Activated CD8-positive, alpha-beta T cell treated with anti-CD3 and anti-CD28 coated beads for 36 hours (primary cell): ENCODE measurements around the gene CALN1. TPM values are rescaled to one million over a fixed set of nuclear protein-coding genes. Genes with fewer than 3 reads are reported as not detected.

Source experiments
- ATAC-seq: fragments of 200-7000 bp; cut with Tn5 transposase; one replicate; pipeline ENCODE4 v1.10.0; 2021; ENCODE audit warnings: mild to moderate bottlenecking, moderate library complexity
- CTCF ChIA-PET: fragments of 350-600 bp; sonication (Branson Sonifier 250); formaldehyde crosslinking; loops from one replicate; lab custom pipeline; 2021; ENCODE audit warnings: antibody characterized with exemption; lab: Charles Lee
- POLR2A ChIA-PET: fragments of 350-600 bp; sonication (Branson Sonifier 250); formaldehyde crosslinking; loops from one replicate; lab custom pipeline; 2021; ENCODE audit warnings: antibody characterized with exemption; lab: Charles Lee
- DNase-seq: peaks from one replicate; pipeline ENCODE4 v3.0.0-alpha.2; 2020
- H3K27ac Mint-ChIP-seq: one replicate; pipeline ENCODE4 v1.8.0; 2021; ENCODE audit warnings: mild to moderate bottlenecking, mixed read lengths
- H3K27me3 Mint-ChIP-seq: one replicate; pipeline ENCODE4 v1.8.0; 2021; ENCODE audit warnings: mixed read lengths
- H3K36me3 Mint-ChIP-seq: one replicate; pipeline ENCODE4 v1.8.0; 2021; ENCODE audit warnings: low read depth, mixed read lengths
- H3K4me1 Mint-ChIP-seq: one replicate; pipeline ENCODE4 v1.8.0; 2021; ENCODE audit warnings: low read depth, mixed read lengths
- H3K4me3 Mint-ChIP-seq: one replicate; pipeline ENCODE4 v1.8.0; 2021; ENCODE audit warnings: mild to moderate bottlenecking, moderate library complexity, mixed read lengths
- H3K9me3 Mint-ChIP-seq: one replicate; pipeline ENCODE4 v1.8.0; 2021; ENCODE audit warnings: mixed read lengths
- intact Hi-C: fragments of 100-400 bp; cut with micrococcal nuclease; formaldehyde crosslinking; loops from one replicate; pipeline ENCODE4 v1.10.0; 2022
- total RNA-seq, 2 experiments: library from RNA; stranded (reverse); gene quantifications; one replicate each; pipeline ENCODE4 v1.2.3, GENCODE V29; 2021
- TF ChIP-seq, protein P1 (sequence below): fragments of 200-600 bp; IDR thresholded peaks from one replicate; pipeline ENCODE4 v1.8.0; 2022; ENCODE audit warnings: antibody characterized with exemption, mild to moderate bottlenecking

CALN1 gene
- total RNA-seq, 2 experiments from 2014 or later: 0.02 to 0.16 TPM

DNA sequence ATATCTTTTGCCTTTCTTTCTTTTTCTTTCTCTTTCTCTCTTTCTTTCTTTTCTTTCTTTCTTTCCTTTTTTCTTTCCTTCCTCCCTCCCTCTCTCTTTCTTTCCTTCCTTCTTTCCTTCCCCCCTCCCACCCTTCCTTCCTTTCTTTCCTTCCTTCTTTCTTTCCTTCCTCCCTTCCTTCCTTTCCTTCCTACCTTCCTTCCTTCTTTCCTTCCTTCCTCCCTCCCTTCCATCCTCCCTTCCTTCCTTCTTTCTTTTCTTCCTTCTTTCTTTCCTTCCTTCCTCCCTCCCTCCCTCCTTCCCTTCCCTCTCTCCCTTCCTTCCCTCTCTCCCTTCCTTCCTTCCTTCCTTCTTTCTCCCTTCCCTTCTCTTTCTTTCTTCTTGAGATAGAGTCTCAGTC is 25.5 kb upstream of the CALN1 start:
- intact Hi-C loops: no loop called here
- Mint-ChIP-seq H3K4me1 (no peaks in the 10 kb centered on the region), H3K36me3 (no peaks in the 10 kb centered on the region), H3K4me3 (no peak overlapping the region), H3K27ac (no peak overlapping the region), H3K27me3 (no peaks in the 10 kb centered on the region), H3K9me3 (no peaks in the 10 kb centered on the region)
- ATAC-seq (no peak), DNase-seq (no peak)
- ChIA-PET CTCF (no interaction called here), POLR2A (no interaction called here)
- TF ChIP-seq, protein P1, sequence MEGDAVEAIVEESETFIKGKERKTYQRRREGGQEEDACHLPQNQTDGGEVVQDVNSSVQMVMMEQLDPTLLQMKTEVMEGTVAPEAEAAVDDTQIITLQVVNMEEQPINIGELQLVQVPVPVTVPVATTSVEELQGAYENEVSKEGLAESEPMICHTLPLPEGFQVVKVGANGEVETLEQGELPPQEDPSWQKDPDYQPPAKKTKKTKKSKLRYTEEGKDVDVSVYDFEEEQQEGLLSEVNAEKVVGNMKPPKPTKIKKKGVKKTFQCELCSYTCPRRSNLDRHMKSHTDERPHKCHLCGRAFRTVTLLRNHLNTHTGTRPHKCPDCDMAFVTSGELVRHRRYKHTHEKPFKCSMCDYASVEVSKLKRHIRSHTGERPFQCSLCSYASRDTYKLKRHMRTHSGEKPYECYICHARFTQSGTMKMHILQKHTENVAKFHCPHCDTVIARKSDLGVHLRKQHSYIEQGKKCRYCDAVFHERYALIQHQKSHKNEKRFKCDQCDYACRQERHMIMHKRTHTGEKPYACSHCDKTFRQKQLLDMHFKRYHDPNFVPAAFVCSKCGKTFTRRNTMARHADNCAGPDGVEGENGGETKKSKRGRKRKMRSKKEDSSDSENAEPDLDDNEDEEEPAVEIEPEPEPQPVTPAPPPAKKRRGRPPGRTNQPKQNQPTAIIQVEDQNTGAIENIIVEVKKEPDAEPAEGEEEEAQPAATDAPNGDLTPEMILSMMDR: no peak

DNA sequence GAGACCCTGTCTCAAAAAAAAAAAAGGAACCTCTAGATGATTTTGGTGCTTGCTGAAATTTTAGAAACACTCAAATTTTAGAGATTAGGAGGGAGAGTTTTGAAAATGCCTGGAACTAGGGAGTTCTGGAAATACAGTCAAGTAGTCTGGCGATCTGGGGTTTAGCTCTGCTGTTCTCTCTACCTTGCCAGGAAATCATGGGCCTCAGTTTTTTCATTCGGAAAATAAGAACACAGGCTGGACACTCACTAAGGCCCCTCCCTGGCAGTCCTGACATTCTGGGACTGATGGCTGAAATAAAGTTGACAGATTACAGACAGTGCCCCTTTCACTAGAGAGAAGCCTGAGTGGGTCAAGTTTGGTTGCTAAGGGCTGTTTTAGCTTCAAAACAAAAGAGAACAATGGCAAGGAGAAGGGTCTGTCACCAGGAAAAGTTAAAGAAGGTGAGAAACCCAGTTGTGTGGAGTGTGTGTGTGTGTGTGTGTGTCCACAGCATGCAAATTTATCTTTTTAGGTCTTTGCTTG is 25.0 kb upstream of the CALN1 start:
- Mint-ChIP-seq H3K27me3 (no peaks in the 10 kb centered on the region), H3K9me3 (no peaks in the 10 kb centered on the region), H3K4me1 (no peaks in the 10 kb centered on the region), H3K27ac (no peak overlapping the region), H3K4me3 (no peak overlapping the region), H3K36me3 (no peaks in the 10 kb centered on the region)
- no peak for ATAC-seq
- POLR2A ChIA-PET: no interaction called here
- CTCF ChIA-PET: no interaction called here
- intact Hi-C loops: no loop called here
- DNase-seq: no peak
- TF ChIP-seq, protein P1: no peak

DNA sequence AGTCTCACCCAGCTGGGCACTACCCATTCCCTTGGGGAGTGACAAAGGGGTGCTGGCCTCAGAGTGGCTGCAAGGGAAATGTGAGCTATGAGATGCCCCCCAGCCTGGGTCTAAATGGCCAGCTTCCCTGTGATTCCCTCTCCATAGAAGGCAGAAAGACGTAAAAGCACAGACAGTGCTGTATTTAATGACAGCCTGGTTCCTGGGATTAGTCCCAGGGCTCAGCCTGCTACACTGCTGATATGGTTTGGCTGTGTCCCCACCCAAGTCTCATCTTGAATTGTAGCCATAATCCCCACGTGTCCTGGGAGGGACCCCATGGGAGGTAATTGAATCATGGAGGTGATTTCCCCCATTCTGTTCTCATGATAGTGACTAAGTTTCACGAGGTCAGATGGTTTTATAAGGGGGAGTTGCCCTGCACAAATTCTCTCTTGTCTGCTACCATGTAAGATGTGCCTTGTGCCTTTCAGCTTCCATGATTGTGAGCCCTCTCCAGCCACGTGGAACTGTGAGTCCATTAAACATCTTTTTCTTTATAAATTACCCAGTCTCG is 23.9 kb upstream of the CALN1 start:
- intact Hi-C loops: no loop called here
- no peak overlapping the region for H3K4me3 Mint-ChIP-seq
- ChIA-PET POLR2A (no interaction called here), CTCF (no interaction called here)
- TF ChIP-seq, protein P1: no peak
- no peak overlapping the region for H3K27ac Mint-ChIP-seq
- no peaks in the 10 kb centered on the region for H3K4me1 Mint-ChIP-seq
- H3K36me3 Mint-ChIP-seq: no peaks in the 10 kb centered on the region
- H3K9me3 Mint-ChIP-seq: no peaks in the 10 kb centered on the region
- DNase-seq (no peak), ATAC-seq (no peak)
- no peaks in the 10 kb centered on the region for H3K27me3 Mint-ChIP-seq

DNA sequence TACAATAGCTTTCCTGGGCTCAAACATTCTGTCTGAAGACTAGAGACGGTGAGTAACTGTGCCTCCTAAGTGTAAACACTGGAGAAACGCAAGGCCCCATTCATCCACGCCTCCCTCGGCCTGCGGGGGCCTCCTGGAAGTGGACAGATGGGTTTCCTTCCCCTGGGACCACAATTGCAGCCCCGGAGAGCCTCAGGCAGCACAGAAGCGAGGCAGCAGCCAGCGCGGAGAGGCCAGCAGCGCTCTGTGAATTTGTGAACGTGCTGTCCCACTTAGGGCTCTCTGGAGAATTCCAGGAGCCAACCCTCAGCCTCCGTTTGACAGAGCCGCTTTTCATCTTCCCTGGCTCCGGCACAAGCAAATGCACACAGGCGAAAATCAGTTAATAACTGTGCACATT is 23.2 kb upstream of the CALN1 start:
- H3K4me1 Mint-ChIP-seq: no peaks in the 10 kb centered on the region
- no peaks in the 10 kb centered on the region for H3K27me3 Mint-ChIP-seq
- H3K36me3 Mint-ChIP-seq: no peaks in the 10 kb centered on the region
- H3K9me3 Mint-ChIP-seq: no peaks in the 10 kb centered on the region
- no peak for ATAC-seq
- ChIA-PET CTCF (no interaction called here), POLR2A (no interaction called here)
- TF ChIP-seq, protein P1: no peak
- intact Hi-C loops: no loop called here
- DNase-seq: no peak
- H3K27ac Mint-ChIP-seq: no peak overlapping the region
- no peak overlapping the region for H3K4me3 Mint-ChIP-seq

DNA sequence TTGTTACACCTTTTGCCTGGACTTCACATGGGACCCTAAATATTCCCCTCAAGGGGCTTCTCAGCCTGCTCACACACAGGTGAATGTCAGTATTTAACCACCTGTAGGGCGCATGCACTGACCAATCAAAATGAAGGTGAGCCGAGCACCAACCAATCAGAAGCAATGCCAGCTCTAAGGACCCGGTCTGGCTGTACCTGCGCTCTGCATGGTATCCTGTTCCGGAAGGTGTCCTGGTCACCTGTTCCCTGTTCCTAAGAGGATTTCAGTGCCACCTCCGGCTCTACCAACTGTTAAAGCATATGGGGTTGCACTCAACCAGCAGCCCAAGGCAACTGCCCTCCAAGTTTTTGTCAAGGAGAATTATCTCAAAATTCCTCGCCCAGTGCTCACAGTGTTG is 18.4 kb upstream of the CALN1 start:
- intact Hi-C loops: no loop called here
- Mint-ChIP-seq H3K4me1 (no peaks in the 10 kb centered on the region), H3K27ac (no peak overlapping the region), H3K4me3 (no peak overlapping the region), H3K9me3 (no peaks in the 10 kb centered on the region), H3K27me3 (peaks cover 2% of the 10 kb centered on the region), H3K36me3 (no peaks in the 10 kb centered on the region)
- CTCF ChIA-PET: no interaction called here
- ATAC-seq (no peak), DNase-seq (no peak)
- TF ChIP-seq, protein P1: no peak
- POLR2A ChIA-PET: no interaction called here
